ENCODE results near the gene CDH10.

Gene CDH10

GRCh38 chr5:24644761-24645160 is at the start of gene CDH10:
Gene CDH10, minus strand, starts transcription at chr5:24644978. Its CDS starts 51,488 bp downstream, at chr5:24593490.
- DNase-seq = no peak

DNA sequence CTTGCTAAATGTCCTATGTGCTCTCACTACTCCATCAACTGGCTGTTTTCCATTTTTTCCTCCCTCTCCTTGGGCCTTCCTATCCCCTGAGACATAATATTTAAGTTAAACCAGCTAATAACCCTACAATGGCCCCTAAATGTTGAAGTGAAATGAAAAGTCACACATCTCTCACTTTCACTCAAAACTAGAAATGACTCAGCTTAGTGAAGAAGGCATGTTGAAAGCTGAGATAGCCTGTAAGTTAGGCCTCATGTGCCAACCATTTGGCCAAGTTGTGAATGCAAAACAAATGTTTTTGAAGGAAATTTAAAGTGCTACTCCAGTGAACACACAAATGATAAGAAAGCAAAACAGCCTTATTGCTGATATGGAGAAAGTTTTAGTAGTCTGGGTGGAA is 48.8 kb upstream of the CDH10 start:
- DNase-seq = no peak

- no peak for DNase-seq
These were observed 46.3 kb upstream of the CDH10 start for GRCh38 chr5:24691074-24691473.

GRCh38 chr5:24681106-24681505 is 36.3 kb upstream of the CDH10 start:
- DNase-seq = no peak

DNA sequence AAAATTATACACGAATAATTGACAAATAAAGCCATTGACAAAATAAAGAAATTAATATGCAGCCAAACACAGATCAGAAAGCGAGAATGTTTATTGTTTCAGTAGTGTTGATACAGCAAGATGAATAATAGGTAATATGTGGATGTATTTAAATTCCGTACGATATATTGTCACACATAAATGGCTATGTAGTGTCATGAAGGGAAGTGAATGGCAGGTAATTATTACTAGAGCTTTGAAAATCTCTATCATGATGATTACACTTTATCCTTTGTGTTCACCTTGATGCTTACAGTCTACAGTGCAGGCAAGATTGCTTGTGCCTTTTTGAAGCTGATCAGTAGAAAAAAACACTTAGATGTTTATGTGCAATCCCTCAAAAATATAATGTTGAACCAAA is 23.3 kb upstream of the CDH10 start:
- DNase-seq = no peak

DNA sequence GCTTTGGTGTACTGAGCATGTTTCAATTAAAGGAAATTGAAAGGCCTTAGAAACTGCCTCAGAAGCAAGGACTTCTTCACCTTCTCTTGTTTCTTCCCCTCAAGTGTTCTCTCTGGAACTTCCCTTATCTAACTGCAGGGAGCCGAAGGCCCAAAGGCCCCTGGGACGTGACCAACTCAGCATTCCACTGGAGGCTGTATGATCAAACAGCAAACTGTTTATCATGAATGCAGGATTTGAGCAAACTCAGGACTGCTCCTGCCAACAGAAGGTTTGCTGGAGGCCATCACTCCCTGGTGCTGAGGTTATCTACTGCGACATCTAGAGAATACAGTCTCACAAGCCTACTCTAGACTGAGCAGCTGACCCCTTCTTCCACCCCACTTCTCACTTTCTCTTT is 4.8 kb upstream of the CDH10 start:
- no peak for DNase-seq

DNA sequence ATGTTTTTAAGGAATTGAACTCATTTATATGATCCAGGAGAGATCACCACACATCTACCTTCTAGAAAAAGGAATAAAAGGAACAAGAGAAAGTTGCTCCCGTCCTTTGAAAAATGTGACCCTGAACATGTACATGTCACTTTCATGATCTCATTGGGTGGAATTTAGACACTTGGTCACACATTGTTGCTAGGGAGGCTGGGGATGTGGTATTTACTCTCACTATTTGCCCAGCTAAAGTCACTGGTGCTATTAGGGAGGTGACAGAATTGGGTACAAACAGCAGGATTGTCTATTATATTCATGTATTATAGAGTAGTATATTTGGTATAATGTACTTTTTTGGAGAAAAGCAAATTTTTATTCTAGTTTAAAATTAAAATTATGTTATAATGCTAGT is 2.1 kb upstream of the CDH10 start:
- no peak for DNase-seq

DNA sequence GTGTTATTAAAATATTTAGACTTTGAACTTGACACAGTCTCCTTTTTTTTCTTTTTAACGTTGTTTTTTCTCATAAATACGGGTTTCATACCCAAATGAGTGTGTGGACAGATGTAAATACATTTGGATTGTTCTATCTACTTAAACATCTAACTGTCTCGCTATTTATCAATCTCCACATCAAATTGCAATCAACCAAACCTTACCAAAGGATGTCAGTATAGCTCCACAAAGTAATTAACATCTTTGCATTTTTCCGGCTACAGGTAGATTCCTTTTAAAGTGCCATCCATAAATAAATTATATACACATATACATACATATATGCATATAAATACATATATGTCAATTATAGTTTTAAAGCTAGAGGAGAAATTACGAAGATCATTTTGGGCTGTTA is 705 bp upstream of the CDH10 start:
- no peak for DNase-seq

- no peak for DNase-seq
These were observed 898 bp downstream of the CDH10 start for GRCh38 chr5:24643880-24644279.

GRCh38 chr5:24643156-24643555 is 1.6 kb downstream of the CDH10 start:
- DNase-seq = no peak

DNA sequence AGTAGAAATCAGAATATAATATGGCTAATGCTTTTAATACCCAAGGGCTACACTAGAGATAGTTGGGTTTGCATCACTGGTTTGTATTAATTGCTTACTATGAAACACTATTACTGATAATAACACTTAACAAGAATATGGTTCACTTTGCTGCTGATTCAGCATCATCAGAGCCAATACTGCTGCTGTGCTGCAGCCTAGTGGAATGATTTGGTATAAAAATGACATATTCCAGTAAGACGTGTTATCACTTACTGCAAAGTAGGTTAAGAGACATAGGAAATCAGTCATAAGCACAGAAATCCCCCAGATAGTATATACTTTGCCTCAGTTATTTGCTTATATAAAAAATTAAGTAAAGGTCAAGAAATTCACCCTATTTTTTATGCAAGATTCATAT is 2.8 kb downstream of the CDH10 start:
- no peak for DNase-seq

- DNase-seq = no peak
These were observed 9.6 kb downstream of the CDH10 start for GRCh38 chr5:24635209-24635608.

GRCh38 chr5:24633715-24634325 is 11.0 kb downstream of the CDH10 start:
- DNase-seq = no peak

DNA sequence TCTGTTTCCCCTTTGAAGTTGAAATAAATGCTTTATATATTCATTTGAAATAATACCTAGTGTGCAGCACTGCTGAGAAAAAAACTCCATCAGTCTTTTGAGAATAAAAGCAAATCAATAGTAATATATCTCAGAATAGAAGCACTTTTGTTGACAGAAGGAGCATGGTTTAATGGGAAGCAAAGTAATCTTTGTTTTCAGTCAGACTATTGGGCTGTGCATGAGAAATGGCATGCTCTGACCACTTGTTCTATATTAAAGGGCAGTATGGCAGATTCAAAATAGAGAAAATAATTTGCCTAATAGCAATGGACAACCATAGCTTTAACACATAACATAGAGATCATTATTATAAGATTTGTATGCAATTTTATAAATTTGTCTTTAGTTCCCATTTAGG is 12.4 kb downstream of the CDH10 start:
- no peak for DNase-seq

GRCh38 chr5:24630918-24631317 is 13.9 kb downstream of the CDH10 start:
- no peak for DNase-seq

- DNase-seq = no peak
These were observed 15.0 kb downstream of the CDH10 start for GRCh38 chr5:24629798-24630197.

- DNase-seq = no peak
These were observed 19.9 kb downstream of the CDH10 start for GRCh38 chr5:24624872-24625271.

DNA sequence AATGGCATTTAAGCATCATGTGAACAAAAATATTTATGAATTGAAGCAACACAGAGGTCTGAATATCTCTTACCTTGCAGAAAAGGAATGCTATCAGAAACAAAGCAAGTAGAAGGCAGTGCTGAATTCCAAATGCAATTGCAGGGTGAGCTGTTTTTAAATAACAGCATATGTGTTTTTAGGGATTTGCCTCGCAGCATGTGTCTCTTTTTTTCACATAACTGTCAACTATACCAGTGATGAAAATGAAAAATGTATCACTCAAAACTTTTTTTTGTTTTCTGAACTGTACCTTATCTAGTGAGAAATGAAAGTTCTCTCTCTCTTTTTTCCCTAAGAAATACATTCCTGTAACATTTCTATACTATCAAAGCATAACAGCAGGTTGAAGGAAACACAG is 21.2 kb downstream of the CDH10 start:
- DNase-seq = no peak

DNA sequence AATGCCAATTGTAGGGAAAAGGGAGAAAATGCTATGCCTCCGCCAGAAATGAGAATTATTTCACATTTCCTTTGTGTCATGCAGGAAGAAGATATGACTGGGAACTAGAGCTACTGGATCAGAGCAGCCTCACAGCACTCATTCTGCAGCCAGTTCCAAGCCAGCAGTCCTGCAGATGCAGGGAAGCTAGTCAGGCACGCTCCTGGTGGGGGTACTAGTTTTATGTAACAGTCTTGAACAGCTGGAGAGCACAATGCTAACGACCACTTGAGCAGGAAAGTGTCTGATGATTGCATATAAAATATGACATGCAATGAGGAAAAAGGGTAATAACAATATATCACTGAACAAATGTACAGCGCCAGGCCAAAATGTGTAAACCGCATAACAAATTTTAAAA is 21.7 kb downstream of the CDH10 start:
- DNase-seq = no peak

- no peak for DNase-seq
These were observed 23.0 kb downstream of the CDH10 start for GRCh38 chr5:24621792-24622191.

- DNase-seq = no peak
These were observed 28.2 kb downstream of the CDH10 start for GRCh38 chr5:24616566-24616965.

GRCh38 chr5:24615159-24615558 is 29.6 kb downstream of the CDH10 start:
- no peak for DNase-seq

- DNase-seq = no peak
These were observed 35.1 kb downstream of the CDH10 start for GRCh38 chr5:24609706-24610105.

DNA sequence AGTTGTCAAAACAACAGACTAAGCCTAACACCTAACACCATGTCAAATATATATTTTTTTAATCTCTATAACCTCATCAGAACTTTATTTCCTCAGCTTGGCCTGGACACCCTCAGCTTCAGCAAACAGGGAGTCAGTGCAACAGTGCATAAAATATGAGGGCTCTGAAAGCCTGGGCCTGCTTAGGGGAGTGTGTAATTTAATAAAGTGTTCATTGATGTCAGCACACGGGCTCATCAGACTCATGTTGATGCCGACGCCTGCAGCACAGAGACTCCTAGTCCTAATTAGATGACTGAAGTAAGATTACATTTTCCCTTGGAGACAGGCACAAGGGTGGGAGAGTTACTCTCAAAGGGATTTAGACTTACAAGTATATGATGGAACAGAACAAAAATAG is 37.8 kb downstream of the CDH10 start:
- no peak for DNase-seq

- no peak for DNase-seq
These were observed 42.6 kb downstream of the CDH10 start for GRCh38 chr5:24602188-24602587.

DNA sequence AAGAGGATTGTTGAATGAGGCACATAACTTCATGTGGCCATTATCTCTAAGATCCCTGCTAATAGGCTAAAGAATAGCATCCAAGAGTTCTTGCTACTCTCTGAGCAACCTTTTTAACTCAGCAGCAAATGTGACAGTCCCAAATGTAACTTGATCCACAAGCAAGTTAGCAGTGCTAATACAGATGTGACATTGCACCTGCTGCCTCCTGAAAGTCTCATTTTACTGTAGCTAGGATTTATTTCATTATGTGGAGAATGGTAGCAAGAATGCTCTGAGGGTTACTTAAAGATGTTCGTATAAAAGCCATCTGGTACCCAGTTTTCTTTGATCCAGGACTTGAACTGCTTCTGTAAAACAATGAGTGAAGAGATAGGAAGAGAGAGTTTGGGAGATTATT is 45.8 kb downstream of the CDH10 start:
- no peak for DNase-seq
